Measurements from ENCODE around the gene TEDC1. TPM values are rescaled to one million over a fixed set of nuclear protein-coding genes. Genes with fewer than 3 reads are reported as not detected.

The TEDC1 gene
- total RNA-seq, 1 donor from 2014 or later, result 6.2 TPM

- DNase-seq (no peak), ATAC-seq (ENCODE audit: poor library complexity) (peak; percentile 6)
- intact Hi-C loops (cut with DNase I), result loop anchor here (5.0 kb wide), 1 partner anchor 156 kb away; no protein-coding TSS in a partner anchor
Observed at GRCh38 chr14:105528586-105529318, 37.7 kb downstream of the TEDC1 start.

GRCh38 chr14:105529319-105529568 is 38.2 kb downstream of the TEDC1 start:
- ATAC-seq (ENCODE audit: poor library complexity) (no peak), DNase-seq (no peak)
- intact Hi-C loops (cut with DNase I), result loop anchor here (5.0 kb wide), 1 partner anchor 157 kb away; no protein-coding TSS in a partner anchor

DNA sequence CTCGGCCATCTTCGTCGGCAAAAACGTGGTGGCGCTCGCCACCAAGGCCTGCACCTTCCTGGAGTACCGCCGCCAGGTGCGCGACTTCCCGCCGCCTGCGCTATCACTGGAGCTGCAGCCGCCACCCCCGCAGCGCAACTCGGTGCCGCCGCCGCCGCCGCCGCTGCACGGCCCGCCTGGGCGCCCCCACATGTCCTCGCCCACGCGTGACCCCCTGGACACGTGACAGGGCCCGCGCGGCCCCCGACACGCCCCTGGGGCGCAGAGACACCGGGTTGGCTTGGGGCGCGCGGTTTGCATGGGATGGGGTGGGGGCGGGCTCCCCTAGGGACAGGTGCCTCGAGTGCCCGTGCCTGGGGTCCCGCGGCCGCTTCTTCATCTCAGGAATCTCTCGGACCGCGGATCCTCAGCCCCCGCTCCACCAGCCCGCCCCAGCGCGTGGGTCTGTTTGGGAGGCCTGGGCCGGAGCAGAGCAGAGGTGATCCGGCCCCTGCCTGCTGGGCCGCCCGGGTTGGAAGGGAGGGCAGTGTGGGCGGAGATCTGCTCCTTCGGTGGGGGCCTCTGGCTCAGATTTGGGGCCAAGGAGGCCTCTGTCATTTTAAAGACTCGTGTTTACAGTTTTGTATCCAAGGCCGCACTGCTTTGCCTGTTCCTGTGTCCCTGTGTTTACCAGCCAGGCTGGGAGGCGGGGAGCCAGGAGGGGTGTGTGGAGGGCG is 38.7 kb downstream of the TEDC1 start:
- DNase-seq (no peak), ATAC-seq (ENCODE audit: poor library complexity) (no peak)
- intact Hi-C loops (cut with DNase I), result loop anchor here (5.0 kb wide), 1 partner anchor 157 kb away; no protein-coding TSS in a partner anchor

- intact Hi-C loops (cut with DNase I), result no loop called here
- no peak for DNase-seq
- ATAC-seq (ENCODE audit: poor library complexity), result no peak
Observed at GRCh38 chr14:105530285-105531087, 39.4 kb downstream of the TEDC1 start.

- ATAC-seq (ENCODE audit: poor library complexity) (no peak), DNase-seq (no peak)
- intact Hi-C loops (cut with DNase I), result no loop called here
Observed at GRCh38 chr14:105531088-105531893, 40.2 kb downstream of the TEDC1 start.

DNA sequence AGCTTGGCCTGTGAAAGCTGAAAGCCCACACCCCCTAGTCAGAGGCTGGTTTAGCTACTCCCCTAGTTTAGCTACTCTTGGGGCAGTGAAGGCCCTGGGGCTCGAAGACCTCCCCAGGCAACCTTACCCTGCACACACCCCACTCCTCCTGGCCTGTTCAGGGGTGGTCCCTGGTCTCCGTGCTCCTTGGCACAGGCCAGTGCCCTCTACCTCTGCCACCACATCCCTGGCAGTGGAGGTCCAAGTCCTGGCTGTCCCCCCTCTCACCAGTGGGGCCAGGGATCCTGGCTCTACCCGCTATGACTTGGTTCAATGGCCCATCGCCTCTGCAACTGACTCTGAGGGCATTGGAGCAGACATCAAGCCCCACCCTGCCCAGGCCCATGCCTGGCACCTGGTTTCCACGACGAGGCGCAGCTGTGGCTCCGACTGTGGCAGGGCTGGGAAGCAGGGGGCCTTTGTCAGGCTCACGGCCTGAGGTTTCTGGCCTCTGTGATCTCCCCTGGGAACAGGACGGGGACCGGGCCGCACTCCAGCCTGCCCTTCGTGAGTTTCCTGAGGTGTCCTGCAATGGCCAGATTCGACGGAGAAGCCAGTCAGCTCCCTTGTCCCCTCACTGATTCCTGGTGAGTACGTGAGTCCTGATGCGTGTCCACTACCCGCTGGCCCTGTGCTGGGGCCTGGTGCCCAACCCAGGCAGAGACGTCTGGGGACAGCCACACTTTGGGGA is 41.0 kb downstream of the TEDC1 start:
- ATAC-seq (ENCODE audit: poor library complexity) (no peak), DNase-seq (no peak)
- intact Hi-C loops (cut with DNase I), result no loop called here

GRCh38 chr14:105532735-105533141 is 41.7 kb downstream of the TEDC1 start:
- DNase-seq, result no peak
- ATAC-seq (ENCODE audit: poor library complexity), result no peak
- intact Hi-C loops (cut with DNase I), result no loop called here

GRCh38 chr14:105533391-105533790 is 42.3 kb downstream of the TEDC1 start:
- intact Hi-C loops (cut with DNase I), result no loop called here
- ATAC-seq (ENCODE audit: poor library complexity) (no peak), DNase-seq (no peak)

DNA sequence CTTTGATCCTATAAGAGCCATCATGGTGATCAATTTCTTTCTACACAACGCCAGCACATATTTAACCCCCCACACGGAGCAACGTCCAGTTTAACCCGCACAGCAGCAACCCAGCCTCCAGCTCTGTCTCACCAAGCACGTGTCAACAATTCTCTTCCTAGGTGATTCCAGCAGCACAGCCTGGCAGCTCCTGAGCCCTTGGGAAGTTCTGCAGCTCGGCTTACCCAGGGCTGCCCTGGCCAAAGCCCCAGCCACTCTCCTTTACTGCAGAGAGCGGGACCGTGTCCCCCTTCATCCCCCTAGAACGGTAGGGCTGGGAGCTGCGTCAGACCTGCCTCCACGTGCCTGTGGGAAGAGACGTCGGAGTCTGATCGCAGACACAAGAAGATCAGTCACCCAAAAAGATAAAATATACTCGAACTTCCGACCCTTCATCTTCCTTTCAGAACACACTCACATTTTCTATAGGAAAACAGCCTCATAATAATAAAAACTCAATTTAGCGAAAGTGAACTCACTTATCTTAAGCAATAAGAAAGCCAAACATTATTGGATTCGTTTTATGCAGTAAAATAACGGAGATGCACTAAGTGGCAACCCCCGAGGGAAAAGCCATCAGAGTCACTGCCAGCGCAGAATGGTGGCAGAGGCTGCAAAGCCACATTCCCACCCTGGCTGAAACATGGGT is 42.9 kb downstream of the TEDC1 start:
- DNase-seq (no peak), ATAC-seq (ENCODE audit: poor library complexity) (no peak)
- intact Hi-C loops (cut with DNase I), result no loop called here

DNA sequence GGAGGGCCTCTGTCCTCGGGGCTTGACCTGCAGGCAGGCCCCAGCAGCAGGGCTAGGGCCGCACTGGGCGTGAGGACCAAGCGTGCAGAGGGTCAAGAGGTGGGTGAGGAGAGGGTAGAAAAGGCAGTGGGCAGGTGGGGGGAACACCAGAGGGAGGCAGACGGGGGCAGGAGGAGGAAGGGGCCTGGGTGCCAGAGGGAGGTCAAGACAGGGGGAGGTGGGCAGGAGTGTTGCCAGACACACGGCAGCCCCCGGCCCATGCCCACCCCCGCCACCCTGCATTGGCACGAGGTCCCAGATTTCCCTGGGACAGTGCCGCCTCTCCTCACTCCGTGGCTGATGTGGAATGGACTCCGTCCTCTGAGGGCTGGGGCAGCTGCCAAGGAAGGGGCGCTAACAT is 43.5 kb downstream of the TEDC1 start:
- DNase-seq (no peak), ATAC-seq (ENCODE audit: poor library complexity) (no peak)
- intact Hi-C loops (cut with DNase I), result no loop called here

GRCh38 chr14:105536051-105536450 is 45.0 kb downstream of the TEDC1 start:
- ATAC-seq (ENCODE audit: poor library complexity) (no peak), DNase-seq (no peak)
- intact Hi-C loops (cut with DNase I), result no loop called here

DNA sequence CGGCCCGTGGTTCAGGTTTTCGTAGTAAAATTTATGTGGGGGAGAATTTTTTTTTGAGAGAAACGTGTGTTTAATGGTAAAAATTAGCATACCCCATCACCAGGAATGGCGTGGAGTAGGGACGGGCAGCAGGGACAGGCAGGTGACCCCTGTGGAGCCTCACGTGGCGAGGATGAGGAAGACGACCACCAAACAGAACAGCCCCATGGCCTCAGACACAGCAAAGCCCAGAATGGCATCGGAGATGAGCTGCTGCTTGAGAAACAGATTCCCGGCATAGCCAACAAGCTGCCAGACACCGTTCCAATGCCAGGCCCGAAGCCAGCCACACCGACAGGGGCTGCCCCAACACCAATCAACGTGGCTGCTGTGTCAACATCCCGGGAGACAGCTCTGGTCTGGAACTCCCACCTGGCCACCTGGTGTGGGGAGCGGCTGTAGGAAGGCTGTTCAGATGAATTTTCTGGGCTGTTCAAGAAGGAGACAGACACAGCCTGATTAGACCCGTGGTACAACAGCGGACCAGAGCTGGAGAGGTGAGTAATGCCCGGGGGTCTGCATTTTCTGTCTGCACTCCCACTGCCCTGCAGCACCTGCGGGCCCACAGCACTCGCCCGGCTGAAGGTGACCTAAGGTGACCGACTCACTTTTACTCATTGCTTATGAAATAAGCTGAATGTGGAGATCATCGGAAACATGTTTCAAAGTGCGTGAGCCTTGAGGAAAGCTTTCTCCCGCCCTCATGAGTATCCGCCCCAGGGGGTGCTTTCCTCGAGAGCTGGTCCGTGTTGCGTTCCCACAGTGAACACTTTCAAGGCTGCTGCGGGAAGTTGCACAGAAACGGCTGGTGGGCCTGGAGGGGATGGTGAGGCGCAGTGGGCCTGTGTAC is 45.9 kb downstream of the TEDC1 start:
- ATAC-seq (ENCODE audit: poor library complexity), result no peak
- DNase-seq, result no peak
- intact Hi-C loops (cut with DNase I), result no loop called here

DNA sequence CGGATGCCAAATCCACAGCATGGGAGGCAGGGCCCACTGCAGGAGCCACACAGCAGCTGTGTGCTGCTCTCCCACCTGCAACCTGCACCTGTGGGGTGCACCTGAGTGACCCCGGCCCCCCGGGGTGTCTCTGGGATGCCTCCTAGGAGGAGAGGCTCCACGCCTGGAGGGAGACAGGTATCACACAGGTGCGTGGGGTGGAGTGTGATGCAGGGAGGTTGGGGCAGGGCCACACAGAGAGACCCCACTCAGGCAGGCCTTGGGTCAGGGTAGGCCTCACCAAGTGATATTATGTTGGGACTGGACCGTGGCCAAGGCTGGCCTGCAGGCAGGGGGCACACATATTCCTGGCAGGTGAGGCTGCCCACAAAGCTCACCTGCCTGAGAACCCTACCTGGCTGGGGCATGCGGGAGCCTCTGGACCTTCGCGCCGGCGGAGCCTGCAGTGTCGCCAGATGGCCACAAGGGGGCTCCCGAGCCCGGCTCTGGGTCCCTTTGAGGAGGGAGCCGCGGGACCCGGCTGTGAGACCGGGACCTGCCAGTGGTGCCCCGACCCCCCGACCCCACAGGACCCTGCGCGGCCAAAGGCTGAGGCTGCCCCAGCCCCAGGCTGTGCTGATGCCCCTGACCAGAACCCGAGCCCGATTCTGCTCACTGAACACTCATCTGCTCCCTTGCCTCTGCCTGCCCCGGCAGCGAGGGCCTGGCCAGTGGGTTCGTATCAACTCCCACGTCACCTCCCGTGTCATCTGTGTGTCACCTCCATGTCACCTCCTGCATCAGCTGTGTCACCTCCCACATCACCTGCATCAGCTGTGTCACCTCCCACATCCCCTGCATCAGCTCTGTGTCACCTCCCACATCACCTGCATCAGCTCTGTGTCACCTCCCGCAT is 46.8 kb downstream of the TEDC1 start:
- intact Hi-C loops (cut with DNase I), result no loop called here
- DNase-seq, result peak; percentile 78
- peak; percentile 69 for ATAC-seq (ENCODE audit: poor library complexity)

DNA sequence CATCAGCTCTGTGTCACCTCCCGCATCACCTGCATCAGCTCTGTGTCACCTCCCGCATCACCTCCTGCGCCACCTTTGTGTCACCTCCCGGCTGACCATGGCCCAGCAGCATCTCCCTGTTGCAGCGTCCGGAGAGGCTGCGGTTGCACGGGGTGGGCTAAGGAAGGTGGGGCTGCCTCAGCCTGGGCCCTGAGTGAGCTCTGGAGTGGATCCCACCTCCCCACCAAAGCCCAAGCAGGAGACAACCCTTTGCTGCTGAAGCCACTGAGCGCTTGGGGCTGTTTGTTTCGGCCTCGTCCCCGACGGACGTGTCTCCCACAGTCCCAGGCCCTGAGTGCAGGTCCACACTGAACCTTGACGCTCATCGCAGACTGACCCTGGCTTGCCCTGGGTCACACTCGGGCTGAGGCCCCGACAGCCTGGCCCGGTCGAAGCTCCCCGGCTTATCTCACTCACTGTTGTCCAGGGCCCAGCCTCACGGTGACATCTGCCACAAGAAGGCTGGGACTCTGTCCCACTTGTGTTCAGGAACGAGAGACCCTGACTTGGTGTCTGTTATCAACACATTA is 47.5 kb downstream of the TEDC1 start:
- no peak for ATAC-seq (ENCODE audit: poor library complexity)

GRCh38 chr14:105540811-105541210 is 49.8 kb downstream of the TEDC1 start:
- DNase-seq (no peak), ATAC-seq (ENCODE audit: poor library complexity) (no peak)
- intact Hi-C loops (cut with DNase I), result no loop called here

More for the DNA sequence above, 47.5 kb downstream of the TEDC1 start:
- intact Hi-C loops (cut with DNase I), result no loop called here
- no peak for DNase-seq
